Activated CD8-positive, alpha-beta T cell treated with anti-CD3 and anti-CD28 coated beads for 36 hours (primary cell): Measurements from ENCODE around the gene BOK. TPM values are rescaled to one million over a fixed set of nuclear protein-coding genes. Genes with fewer than 3 reads are reported as not detected.
"Not testable (repeated sequence)": the region's sequence is repeated elsewhere in the genome, so short reads cannot be mapped to it uniquely, and the experiment has no call there.

ENCODE experiments used
- ATAC-seq: fragments of 200-7000 bp; cut with Tn5 transposase; one replicate; pipeline ENCODE4 v1.10.0; 2021; ENCODE audit warnings: mild to moderate bottlenecking, moderate library complexity
- CTCF ChIA-PET: fragments of 350-600 bp; sonication (Branson Sonifier 250); formaldehyde crosslinking; loops from one replicate; lab custom pipeline; 2021; ENCODE audit warnings: antibody characterized with exemption; lab: Charles Lee
- POLR2A ChIA-PET: fragments of 350-600 bp; sonication (Branson Sonifier 250); formaldehyde crosslinking; loops from one replicate; lab custom pipeline; 2021; ENCODE audit warnings: antibody characterized with exemption; lab: Charles Lee
- DNase-seq: peaks from one replicate; pipeline ENCODE4 v3.0.0-alpha.2; 2020
- H3K27ac Mint-ChIP-seq: one replicate; pipeline ENCODE4 v1.8.0; 2021; ENCODE audit warnings: mild to moderate bottlenecking, mixed read lengths
- H3K27me3 Mint-ChIP-seq: one replicate; pipeline ENCODE4 v1.8.0; 2021; ENCODE audit warnings: mixed read lengths
- H3K36me3 Mint-ChIP-seq: one replicate; pipeline ENCODE4 v1.8.0; 2021; ENCODE audit warnings: low read depth, mixed read lengths
- H3K4me1 Mint-ChIP-seq: one replicate; pipeline ENCODE4 v1.8.0; 2021; ENCODE audit warnings: low read depth, mixed read lengths
- H3K4me3 Mint-ChIP-seq: one replicate; pipeline ENCODE4 v1.8.0; 2021; ENCODE audit warnings: mild to moderate bottlenecking, moderate library complexity, mixed read lengths
- H3K9me3 Mint-ChIP-seq: one replicate; pipeline ENCODE4 v1.8.0; 2021; ENCODE audit warnings: mixed read lengths
- intact Hi-C: fragments of 100-400 bp; cut with micrococcal nuclease; formaldehyde crosslinking; loops from one replicate; pipeline ENCODE4 v1.10.0; 2022
- total RNA-seq, 2 experiments: library from RNA; stranded (reverse); gene quantifications; one replicate each; pipeline ENCODE4 v1.2.3, GENCODE V29; 2021
- TF ChIP-seq, protein P1 (sequence below): fragments of 200-600 bp; IDR thresholded peaks from one replicate; pipeline ENCODE4 v1.8.0; 2022; ENCODE audit warnings: antibody characterized with exemption, mild to moderate bottlenecking

The BOK gene
- total RNA-seq, 2 experiments from 2014 or later, result 0.16 to 0.22 TPM

DNA sequence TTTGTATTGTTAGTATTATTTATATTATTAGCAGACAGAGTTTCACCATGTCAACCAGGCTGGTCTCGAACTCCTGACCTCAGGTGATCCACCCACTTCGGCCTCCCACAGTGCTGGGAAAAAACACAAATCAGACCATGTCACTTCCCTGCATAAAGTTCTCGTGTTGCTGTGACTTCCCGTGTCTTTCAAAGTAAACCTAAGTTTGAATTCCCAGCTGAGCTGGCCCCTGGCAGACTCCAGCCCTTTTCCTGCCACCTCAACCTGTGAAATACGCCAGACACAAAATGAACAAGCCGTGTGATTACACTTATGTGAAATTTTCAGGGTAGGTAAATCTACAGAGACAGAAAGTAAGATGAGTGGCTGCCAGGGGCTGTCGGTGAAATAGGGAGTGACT lies 7.9 kb downstream of the BOK start:
- TF ChIP-seq, protein P1, sequence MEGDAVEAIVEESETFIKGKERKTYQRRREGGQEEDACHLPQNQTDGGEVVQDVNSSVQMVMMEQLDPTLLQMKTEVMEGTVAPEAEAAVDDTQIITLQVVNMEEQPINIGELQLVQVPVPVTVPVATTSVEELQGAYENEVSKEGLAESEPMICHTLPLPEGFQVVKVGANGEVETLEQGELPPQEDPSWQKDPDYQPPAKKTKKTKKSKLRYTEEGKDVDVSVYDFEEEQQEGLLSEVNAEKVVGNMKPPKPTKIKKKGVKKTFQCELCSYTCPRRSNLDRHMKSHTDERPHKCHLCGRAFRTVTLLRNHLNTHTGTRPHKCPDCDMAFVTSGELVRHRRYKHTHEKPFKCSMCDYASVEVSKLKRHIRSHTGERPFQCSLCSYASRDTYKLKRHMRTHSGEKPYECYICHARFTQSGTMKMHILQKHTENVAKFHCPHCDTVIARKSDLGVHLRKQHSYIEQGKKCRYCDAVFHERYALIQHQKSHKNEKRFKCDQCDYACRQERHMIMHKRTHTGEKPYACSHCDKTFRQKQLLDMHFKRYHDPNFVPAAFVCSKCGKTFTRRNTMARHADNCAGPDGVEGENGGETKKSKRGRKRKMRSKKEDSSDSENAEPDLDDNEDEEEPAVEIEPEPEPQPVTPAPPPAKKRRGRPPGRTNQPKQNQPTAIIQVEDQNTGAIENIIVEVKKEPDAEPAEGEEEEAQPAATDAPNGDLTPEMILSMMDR, result no peak
- Mint-ChIP-seq H3K27me3 (peaks cover 2% of the 10 kb centered on the region), H3K9me3 (no peaks in the 10 kb centered on the region), H3K27ac (no peak overlapping the region), H3K4me1 (no peaks in the 10 kb centered on the region), H3K4me3 (no peak overlapping the region), H3K36me3 (no peaks in the 10 kb centered on the region)
- ATAC-seq (no peak), DNase-seq (no peak)
- ChIA-PET CTCF (no interaction called here), POLR2A (no interaction called here)
- intact Hi-C loops, result no loop called here

DNA sequence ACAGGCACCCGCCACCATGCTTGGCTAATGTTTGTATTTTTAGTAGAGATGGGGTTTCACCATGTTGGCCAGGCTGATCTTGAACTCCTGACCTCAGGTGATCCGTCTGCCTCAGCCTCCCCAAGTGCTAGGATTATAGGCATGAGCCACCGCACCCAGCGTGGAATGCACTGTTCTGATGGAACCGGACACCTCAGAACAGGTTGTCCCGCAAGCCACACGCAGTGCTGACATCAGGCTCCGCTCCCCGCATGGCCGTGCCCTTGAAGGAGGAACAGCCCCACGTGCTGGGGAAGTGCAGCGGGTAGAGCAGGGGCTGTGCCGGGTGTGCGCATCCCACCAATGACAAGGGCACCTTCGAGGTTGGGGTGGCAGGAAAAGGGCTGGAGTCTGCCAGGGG lies 8.7 kb downstream of the BOK start:
- H3K9me3 Mint-ChIP-seq, H3K4me3 Mint-ChIP-seq, ATAC-seq, H3K27me3 Mint-ChIP-seq, CTCF ChIA-PET, H3K27ac Mint-ChIP-seq, DNase-seq, H3K36me3 Mint-ChIP-seq, H3K4me1 Mint-ChIP-seq, POLR2A ChIA-PET, intact Hi-C loops: not testable (repeated sequence)

DNA sequence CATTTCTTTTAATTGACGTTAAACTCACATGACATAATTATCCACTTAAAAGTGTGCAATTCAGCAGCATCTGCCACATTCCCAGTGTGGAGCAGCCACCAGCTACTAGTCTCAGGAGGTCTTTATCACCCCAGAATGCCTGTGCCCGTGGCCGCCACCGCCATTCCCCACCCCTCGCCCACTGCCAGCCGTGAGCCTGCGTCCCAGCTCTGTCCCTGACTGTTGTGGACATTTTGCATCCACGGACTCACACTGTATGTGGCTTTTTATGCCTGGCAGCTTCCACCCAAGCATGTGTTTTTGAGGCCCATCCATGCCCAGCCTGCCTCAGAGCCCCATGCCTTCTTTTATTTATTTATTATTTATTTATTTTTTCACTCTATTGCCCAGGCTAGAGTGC lies 9.2 kb downstream of the BOK start:
- ChIA-PET CTCF (no interaction called here), POLR2A (no interaction called here)
- intact Hi-C loops, result no loop called here
- Mint-ChIP-seq H3K4me1 (no peaks in the 10 kb centered on the region), H3K36me3 (no peaks in the 10 kb centered on the region), H3K9me3 (no peaks in the 10 kb centered on the region), H3K27ac (no peak overlapping the region), H3K4me3 (no peak overlapping the region), H3K27me3 (no peaks in the 10 kb centered on the region)
- no peak for DNase-seq
- ATAC-seq, result no peak
- TF ChIP-seq, protein P1, result no peak

DNA sequence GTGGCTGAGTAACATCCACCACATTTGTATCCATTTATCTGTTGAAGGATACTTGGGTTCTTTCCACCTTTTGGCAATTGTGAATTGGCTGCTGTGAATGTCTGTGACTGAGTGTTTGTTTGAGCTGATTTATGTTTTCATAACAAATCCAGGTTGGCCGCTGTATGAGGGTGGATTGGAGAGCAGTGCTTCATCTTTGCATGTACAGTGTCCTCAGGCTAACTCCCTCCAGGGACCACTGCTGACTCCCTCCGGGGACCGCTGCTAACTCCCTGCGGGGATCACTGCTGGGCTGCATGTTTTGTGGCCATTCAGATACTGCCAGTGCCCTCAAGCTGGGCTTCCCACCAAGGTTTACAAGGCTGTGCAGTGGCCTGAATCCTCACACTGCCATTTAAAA lies 10.2 kb downstream of the BOK start:
- intact Hi-C loops, result no loop called here
- ChIA-PET CTCF (no interaction called here), POLR2A (no interaction called here)
- Mint-ChIP-seq H3K36me3 (no peaks in the 10 kb centered on the region), H3K4me3 (no peak overlapping the region), H3K4me1 (no peaks in the 10 kb centered on the region), H3K27me3 (no peaks in the 10 kb centered on the region), H3K27ac (no peak overlapping the region), H3K9me3 (no peaks in the 10 kb centered on the region)
- no peak for DNase-seq
- no peak for ATAC-seq
- TF ChIP-seq, protein P1, result no peak

DNA sequence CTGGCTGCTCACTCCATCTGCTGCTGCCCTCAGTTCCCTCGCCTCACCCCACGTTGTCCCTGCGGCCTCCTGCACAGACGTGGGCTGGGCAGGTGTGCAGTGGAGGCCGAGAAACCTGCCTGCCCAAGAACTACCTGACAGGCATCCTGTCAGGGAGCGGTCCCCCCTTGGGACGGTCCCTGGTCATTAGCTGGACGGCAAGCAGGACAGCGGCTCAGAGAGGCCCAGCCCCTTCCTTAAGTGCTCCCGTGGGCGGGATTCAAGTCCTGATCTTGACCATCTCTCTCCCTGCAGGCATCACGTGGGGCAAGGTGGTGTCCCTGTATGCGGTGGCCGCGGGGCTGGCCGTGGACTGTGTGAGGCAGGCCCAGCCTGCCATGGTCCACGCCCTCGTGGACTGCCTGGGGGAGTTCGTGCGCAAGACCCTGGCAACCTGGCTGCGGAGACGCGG lies 11.3 kb downstream of the BOK start:
- no peaks in the 10 kb centered on the region for H3K27me3 Mint-ChIP-seq
- intact Hi-C loops, result no loop called here
- no peak overlapping the region for H3K4me3 Mint-ChIP-seq
- CTCF ChIA-PET, result no interaction called here
- no peak overlapping the region for H3K27ac Mint-ChIP-seq
- H3K4me1 Mint-ChIP-seq, result no peaks in the 10 kb centered on the region
- no peaks in the 10 kb centered on the region for H3K9me3 Mint-ChIP-seq
- H3K36me3 Mint-ChIP-seq, result no peaks in the 10 kb centered on the region
- TF ChIP-seq, protein P1, result no peak
- no peak for ATAC-seq
- no peak for DNase-seq
- POLR2A ChIA-PET, result interaction anchor here (0.5 kb wide), 1 partner anchor 13 kb away, joined by 3 read pairs; no protein-coding TSS in a partner anchor
